Measurements from ENCODE around the gene GPC6.

DNA sequence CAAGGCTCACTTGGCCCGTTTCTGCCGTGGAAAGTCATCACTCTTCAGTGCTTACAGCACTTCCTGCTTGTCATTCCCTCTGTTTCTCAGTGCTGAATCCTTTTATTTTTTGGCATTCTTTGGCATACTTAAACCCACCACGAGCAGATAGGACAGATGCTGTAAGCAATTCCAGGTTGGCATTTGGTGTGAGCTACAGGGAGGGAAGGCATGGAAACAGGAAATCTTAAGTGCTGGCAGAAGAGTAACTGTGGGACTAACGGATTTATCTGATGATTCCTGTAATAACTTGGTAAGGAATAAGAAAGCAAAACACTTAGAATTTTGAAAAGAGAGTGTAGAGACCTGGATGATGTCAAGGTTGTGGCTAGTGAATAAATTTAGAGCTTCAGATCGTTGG is 273.4 kb downstream of the GPC6 start:
- TF ChIP-seq POLR2A (IDR thresholded peaks at IDR 0.05): no peak
- TF ChIP-seq, protein P1, sequence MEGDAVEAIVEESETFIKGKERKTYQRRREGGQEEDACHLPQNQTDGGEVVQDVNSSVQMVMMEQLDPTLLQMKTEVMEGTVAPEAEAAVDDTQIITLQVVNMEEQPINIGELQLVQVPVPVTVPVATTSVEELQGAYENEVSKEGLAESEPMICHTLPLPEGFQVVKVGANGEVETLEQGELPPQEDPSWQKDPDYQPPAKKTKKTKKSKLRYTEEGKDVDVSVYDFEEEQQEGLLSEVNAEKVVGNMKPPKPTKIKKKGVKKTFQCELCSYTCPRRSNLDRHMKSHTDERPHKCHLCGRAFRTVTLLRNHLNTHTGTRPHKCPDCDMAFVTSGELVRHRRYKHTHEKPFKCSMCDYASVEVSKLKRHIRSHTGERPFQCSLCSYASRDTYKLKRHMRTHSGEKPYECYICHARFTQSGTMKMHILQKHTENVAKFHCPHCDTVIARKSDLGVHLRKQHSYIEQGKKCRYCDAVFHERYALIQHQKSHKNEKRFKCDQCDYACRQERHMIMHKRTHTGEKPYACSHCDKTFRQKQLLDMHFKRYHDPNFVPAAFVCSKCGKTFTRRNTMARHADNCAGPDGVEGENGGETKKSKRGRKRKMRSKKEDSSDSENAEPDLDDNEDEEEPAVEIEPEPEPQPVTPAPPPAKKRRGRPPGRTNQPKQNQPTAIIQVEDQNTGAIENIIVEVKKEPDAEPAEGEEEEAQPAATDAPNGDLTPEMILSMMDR (IDR thresholded peaks at IDR 0.05): no peak

Data from uterus (tissue), 2 donors.